Raji (cell line): Measurements from ENCODE around the gene CARNS1.

Experiments
- POLR2A ChIP-seq: IDR thresholded peaks from 2 replicates; pipeline ENCODE4 v1.6.1; 2011; ENCODE audit warnings: low read depth, low read length, control low read depth; ENCODE audit not compliant: insufficient read depth

Gene CARNS1, protein sequence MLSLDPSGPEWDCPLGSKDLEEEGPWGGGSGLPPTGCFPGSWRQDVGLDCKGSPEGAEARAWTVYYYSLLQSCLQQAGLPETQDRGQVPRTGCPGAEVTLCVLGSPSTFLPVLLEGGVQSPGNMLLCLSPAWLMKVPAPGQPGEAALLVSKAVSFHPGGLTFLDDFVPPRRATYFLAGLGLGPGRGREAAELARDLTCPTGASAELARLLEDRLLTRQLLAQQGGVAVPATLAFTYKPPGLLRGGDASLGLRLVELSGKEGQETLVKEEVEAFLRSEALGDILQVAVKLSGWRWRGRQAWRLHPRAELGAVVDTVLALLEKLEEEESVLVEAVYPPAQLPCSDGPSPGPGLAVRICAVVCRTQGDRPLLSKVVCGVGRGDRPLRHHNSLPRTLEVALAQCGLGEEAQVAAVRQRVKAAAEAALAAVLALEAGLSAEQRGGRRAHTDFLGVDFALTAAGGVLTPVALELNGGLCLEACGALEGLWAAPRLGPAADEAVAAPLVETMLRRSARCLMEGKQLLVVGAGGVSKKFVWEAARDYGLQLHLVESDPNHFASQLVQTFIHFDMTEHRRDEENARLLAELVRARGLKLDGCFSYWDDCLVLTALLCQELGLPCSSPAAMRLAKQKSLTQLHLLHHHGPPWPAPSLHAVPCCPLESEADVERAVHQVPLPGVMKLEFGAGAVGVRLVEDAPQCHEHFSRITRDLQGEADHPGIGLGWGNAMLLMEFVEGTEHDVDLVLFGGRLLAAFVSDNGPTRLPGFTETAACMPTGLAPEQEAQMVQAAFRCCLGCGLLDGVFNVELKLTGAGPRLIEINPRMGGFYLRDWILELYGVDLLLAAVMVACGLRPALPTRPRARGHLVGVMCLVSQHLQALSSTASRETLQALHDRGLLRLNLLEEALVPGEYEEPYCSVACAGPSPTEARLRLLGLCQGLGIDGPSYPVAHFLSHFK

DNA sequence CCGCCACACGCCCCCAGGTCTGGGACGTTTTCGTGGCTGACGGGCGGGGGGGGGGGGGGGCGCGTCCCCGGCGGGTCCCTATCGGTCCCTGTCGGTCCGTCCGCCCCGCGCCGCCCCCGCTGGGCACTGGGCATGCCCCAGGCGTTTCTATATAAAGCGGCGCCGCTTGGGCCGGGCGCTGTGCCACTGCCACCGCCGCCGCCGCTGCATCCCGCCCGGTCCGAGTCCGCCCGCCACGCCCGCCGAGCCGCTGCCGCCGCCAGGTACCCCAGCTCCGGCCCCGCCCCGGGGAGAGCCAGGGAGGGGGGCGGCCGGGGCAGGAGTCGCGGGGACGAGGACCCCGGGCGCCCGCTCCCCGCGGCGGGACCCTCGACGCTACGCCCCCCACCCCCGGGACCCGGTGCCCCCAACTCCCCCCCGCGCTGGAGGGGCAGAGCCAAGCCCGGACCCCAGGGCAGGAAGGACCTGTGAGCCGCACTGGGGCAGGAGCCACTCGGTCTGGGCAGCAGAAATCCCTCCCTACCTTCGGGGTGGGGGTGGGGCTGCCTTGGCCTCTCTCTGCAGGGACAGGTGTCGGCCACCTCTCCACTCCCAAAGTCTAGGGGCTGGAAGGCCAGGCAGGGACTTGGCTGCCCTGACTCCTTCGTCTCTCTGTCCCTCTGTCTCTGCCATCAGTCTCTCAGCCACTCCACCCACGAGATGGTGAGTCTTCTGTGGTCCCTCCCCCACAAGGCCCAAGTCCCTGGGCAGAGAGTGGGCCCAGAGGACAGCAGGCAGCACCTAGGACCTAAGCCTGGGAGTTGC is at the start of gene CARNS1:
Gene CARNS1, plus strand, starts transcription at position 178 of the 804 bp plus-strand sequence. Its CDS starts 522 bp downstream, at position 700.
- no peak for TF ChIP-seq POLR2A

DNA sequence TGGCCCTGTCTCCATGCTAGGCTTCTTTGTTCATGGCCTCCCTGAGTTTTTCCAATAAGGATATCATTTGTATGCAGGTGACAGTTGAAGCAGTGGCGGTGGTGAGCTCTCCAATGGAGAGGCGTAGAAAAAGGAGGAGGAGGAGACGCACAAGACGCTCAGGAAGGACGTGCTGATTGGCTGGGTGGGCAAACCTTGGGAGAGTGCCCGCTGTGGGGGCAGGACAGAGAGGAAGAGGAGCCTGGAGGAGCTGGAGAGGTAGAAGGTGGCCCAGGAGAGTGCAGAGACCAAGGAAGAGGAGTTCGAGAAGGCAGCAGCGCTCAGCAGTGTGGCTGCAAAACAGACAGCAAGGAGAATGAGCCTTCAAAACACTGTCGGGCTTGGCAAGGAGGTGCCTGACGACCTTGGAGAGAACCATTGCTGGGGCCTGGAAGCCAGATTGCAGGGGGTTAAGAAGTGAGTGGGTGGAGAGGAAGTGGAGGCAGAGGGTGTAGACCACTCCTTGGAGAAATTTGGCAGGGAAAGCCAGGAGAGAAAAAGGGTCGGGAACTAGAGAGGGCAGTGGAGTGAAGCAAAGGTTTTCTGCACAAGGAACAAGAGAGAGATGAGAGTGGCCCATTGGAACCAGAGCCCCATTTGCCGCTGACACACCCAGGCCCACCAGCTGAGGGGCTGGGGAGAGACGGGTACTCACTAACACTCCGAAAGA is 49.6 kb upstream of the CARNS1 start:
- TF ChIP-seq POLR2A = no peak

DNA sequence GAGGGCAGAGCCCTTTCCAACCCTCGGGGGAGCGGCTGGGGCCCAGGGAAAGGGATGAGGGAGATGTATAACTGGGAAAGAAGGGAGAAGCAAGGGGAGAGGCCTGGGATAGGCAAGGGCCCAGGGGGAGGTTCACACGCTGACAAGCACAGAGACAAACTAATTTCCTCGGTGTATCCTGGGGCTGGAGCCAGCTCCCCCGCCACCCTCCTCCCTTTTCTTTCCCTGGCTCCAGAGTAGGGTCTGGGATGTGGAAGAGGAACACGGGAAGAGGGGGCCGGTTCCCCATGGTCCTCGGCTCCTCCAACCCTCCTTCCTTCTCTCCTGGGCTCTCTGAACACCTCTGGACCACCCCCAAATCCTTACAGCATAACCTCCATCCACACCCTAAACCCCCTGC is 48.9 kb upstream of the CARNS1 start:
- no peak for TF ChIP-seq POLR2A

DNA sequence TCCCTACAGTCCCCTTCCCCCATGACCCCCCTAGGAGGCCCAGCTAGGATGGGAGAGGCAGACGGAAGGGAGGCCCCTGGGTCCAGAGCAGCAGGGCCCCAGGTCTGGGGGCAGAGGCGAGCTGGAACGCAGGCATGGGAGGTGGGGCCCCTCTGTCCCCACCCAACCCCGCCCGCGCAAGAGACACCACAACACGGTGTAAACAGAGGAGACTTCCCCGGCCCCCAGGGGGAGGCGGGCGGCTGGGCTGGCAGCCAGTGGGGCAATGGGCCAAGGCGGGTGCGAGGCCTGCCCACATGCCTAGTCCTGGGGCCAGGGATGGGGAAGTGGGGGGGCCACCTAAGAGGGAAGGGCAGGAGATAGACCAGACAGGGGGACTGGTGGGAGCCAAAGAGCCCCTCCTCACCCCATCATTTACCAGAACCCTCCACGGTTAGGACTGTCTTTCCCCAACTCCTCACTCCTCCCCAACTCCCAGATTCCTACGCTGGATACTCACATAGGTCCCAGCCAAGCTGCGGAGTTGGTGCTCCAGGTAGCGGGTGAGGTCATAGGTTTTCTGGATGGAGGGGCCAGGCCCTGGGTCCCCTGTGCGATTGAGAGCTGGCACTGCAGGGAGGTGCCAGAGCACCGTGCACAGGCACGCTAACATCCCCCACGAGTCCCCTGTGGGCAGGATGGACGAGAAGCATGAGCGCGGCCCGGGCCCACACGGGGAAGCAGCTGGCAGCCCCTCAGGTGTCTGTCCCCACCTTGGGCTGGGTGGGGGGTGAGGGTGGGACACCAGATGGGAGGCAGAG is 48.3 kb upstream of the CARNS1 start:
- no peak for TF ChIP-seq POLR2A

DNA sequence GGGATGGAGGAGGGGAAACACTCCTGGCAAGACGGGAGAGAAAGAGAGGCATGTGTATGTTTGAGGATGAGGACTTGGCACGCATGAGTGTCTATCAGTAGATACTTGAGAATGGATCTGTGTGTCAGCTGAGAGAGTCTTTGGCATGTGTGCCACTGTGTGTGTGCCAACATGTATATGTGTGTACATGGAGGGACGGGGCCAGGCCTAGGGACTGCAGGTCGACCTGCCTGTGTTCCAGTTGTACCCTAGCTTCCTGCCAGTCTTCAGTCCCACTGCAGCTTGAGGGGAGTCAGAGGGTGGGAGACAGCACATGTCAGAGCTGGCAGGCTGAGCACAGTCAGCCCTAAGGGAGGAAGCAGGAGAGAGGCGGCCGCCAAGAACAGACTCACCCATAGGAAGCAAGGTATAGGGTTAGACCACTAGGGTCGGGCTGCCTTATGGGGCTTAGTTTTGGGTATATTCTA is 47.7 kb upstream of the CARNS1 start:
- TF ChIP-seq POLR2A = no peak

DNA sequence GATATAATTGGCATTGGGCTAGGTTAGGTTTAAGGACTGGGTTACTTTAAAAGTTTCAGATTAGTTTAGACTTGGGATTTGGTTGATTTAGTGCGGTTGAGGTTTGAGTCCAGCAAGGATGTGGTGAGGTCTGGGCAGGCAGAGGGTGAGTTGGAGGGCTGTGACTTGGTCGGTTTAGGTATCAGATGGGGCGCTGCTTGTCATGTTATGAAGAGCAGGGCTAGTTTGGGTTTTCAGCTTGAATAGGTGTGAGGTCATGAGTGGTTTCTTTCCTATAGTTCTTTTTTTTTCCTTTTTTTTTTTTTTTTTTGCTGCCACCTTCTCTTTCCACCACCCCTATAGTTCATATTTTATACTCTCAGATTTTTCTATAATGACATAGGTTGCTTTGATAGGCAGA is 46.9 kb upstream of the CARNS1 start:
- no peak for TF ChIP-seq POLR2A

DNA sequence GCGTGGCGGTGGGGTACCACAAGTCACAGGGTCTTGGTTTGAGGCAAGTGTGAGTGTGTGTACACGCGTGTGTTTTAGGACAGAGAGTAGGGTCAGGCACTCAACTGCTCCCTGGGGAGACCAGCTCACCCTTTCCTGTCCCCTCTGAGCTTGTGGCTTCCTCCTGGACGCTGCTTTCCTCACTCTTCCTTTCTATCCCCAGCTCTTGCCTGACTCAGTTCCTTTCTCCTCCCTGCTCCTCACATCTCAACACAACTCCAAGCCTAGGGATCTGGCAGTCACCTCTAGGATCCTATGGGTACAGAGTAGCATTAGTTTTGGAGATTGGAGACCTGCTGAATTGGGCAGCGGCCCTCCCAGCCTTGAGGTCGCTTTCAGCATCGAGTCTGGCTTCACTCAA is 46.2 kb upstream of the CARNS1 start:
- TF ChIP-seq POLR2A = no peak

DNA sequence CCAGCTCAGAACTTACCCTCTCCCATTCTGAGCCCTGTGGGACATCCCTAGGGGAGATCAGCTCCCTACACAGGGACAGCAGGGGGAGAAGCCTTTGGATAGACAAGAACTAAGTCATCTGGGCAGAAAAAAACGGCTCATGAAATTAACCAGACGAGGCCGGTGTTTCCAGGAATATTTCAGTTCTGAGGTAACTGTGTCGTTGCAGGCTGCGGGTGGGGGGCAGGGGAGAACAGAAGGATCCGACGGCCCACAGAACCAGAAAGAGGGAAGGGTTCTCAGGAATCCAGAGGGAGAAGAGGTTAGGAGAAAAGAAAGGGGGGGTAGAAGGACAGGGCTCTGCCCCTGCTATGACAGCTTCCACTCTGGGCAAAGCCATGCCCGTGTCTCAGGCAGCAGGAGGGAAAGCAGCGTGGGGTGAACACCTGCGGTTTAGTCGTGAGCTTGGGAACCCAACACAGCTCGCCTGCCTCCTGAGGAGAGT is 45.6 kb upstream of the CARNS1 start:
- TF ChIP-seq POLR2A = no peak

DNA sequence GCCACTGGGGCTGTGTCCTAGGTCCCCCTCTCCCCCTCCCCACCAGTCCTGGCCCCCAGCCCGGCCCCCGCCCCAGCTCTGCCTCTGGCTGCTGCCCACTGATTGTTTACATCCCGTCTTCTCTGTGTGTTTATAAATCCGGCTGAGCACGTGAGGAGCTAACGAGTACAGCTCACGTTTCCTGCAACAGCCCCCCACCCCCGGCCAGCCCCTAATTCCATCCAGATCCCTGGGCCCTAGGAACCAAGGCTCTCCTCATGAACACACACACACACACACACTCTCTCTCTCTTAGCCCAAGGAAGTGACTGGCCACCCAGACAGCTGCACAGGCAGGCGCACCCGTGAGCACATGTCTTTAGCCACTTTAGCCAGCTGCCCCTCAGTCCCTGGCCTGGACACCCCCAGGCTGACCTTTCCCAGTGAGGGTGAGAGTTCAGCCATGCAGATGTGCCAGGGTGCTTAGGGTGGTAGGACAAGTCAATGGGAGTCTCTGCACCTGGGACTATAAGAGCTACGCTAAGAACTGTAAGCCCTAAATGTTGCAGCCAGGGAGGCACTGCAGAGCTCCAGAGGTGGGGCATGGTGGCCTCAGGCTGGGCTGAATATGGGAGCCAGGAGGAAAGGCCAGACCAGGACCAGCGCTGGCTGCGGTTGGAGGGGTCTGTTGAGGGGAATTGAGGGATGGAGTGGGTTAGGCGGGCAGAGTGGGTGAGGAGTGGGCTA is 45.0 kb upstream of the CARNS1 start:
- TF ChIP-seq POLR2A = no peak

DNA sequence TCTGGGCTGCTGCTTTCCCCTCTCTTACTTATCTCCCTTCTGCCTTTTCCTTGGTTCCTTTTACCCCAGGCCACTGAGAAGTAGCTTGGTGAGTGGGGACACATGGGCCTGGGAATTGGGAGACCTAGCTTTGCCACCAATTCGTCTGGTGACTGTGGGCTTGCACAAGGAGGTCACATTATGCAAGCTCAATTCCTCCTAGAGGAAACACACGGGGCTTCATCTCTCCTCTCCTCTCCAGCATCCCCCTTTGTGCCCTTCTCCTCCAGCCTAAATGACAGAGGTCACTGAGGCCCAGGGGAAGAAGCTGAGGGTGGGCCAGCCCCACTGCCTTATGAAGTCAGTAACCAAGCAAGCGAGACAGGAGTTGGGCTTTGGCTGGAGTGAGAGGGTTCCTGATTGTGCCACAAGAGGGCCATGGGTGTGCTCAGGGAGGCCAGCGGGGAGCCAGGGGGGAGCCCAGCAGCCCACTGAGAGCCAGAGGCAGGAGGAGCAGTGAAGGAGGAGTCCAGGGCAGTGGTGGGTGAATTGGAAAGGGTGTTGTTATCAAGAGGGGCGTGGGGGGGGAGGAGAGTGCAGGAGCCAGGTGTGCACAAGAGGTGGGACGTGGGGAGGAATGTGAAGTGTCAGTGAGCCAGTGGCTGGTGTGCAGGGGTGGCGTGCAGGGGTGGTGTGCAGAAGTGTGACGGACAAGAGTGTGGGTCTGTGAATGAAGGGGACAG is 44.1 kb upstream of the CARNS1 start:
- 0 out of 2 replicates have a peak, but pooled peaks have one; percentile 20 for TF ChIP-seq POLR2A

DNA sequence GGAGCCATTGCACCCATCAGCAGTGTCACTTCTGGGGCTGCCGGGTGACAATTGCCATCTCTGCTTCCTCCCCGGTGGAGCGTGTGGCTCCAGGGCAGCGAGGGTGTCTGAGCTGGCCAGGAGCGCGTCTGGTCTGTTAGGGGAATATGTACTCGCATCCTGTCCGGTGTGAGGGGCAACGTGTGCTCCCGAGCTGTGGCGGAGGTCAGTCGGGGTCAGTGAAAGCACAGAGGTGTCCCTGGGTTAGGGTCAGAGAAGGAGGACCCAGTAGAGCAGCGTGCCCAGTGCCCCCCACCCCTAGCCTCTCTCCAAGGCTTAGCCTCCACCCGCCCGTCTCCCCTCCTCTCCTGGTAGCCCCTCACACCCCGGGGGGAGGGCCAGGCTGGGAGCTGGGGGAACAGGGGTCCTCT is 43.6 kb upstream of the CARNS1 start:
- TF ChIP-seq POLR2A = no peak
